OCI-LY7 (cell line): Measurements from ENCODE around the gene HNRNPAB.

Source experiments
- CTCF ChIP-seq: fragments of 200-600 bp; sonication (generic); conservative IDR thresholded peaks from 2 replicates; pipeline ENCODE4 v1.5.1; 2014; ENCODE audit warnings: mild to moderate bottlenecking, antibody characterized with exemption, low read length, moderate library complexity, mixed read lengths
- EZH2phosphoT487 ChIP-seq: fragments of 200-600 bp; sonication (generic); IDR thresholded peaks from 2 replicates; pipeline ENCODE4 v1.6.1; 2018; ENCODE audit warnings: low read depth, borderline replicate concordance, mild to moderate bottlenecking, mixed run types, antibody characterized with exemption, low read length, moderate library complexity, mixed read lengths

GRCh38 chr5:178259623-178260536, 55.5 kb downstream of the HNRNPAB start:
- TF ChIP-seq CTCF = no peak
- TF ChIP-seq EZH2phosphoT487 = no peak
